ENCODE data around the gene ROCK2. TPM values are rescaled to one million over a fixed set of nuclear protein-coding genes. Genes with fewer than 3 reads are reported as not detected.
A peak's percentile ranks its signal among the peaks of the same experiment; 100 is the strongest.

The ROCK2 gene
- total and polyA plus RNA-seq, 2 of the 13 experiments (the other 11 are each of a cell fraction or from before 2014, with no cell fraction given), result 38.1 to 119 TPM

GRCh38 chr2:11348209-11348749 lies 3.8 kb upstream of the ROCK2 start (continued):
- no peak for TF ChIP-seq ATAD3A (CRISPR knock-in tag; IDR thresholded peaks at IDR 0.05)
- peak; percentile 60 for TF ChIP-seq HMG20A (CRISPR knock-in tag; IDR thresholded peaks at IDR 0.05; ENCODE audit: borderline replicate concordance)
- no peak for TF ChIP-seq DMAP1 (CRISPR knock-in tag; IDR thresholded peaks at IDR 0.05)
- no peak for TF ChIP-seq NONO (IDR thresholded peaks at IDR 0.05)
- TF ChIP-seq NONO (CRISPR knock-in tag; conservative IDR thresholded peaks at IDR 0.05), result no peak
- TF ChIP-seq ZNF354B (CRISPR knock-in tag; IDR thresholded peaks at IDR 0.05), result no peak
- TF ChIP-seq ZNF34 (CRISPR knock-in tag; IDR thresholded peaks at IDR 0.05; ENCODE audit: borderline replicate concordance), result no peak
- TF ChIP-seq ZNF205 (CRISPR knock-in tag; IDR thresholded peaks at IDR 0.05), result 0 out of 2 replicates have a peak, but pooled peaks have one; percentile 24
- no peak for TF ChIP-seq ZNF577 (CRISPR knock-in tag; IDR thresholded peaks at IDR 0.05; ENCODE audit: borderline replicate concordance, low read depth)
- no peak for TF ChIP-seq THRA (CRISPR knock-in tag; IDR thresholded peaks at IDR 0.05; ENCODE audit: borderline replicate concordance)
- TF ChIP-seq GMEB2 (CRISPR knock-in tag; IDR thresholded peaks at IDR 0.05; ENCODE audit: low read depth), result no peak
- TF ChIP-seq HBP1 (CRISPR knock-in tag; IDR thresholded peaks at IDR 0.05; ENCODE audit: low read depth), result no peak
- TF ChIP-seq DZIP1 (CRISPR knock-in tag; IDR thresholded peaks at IDR 0.05), result no peak
- TF ChIP-seq CBX5 (CRISPR knock-in tag; IDR thresholded peaks at IDR 0.05; ENCODE audit: borderline replicate concordance), result 0 out of 2 replicates have a peak, but pooled peaks have one; percentile 14
- TF ChIP-seq POLR2AphosphoS5 (IDR thresholded peaks at IDR 0.05; ENCODE audit: low read depth, low read length), result no peak; the same call in 1 of the 2 replicates
- TF ChIP-seq PITX1 (CRISPR knock-in tag; IDR thresholded peaks at IDR 0.05), result no peak
- no peak for TF ChIP-seq ZNF569 (CRISPR knock-in tag; IDR thresholded peaks at IDR 0.05; ENCODE audit: borderline replicate concordance)
- no peak for TF ChIP-seq SRSF4 (IDR thresholded peaks at IDR 0.05; ENCODE audit: low read depth, low read length, poor library complexity, severe bottlenecking)
- TF ChIP-seq FOSL1 (CRISPR knock-in tag; IDR thresholded peaks at IDR 0.05; ENCODE audit: borderline replicate concordance), result no peak
- TF ChIP-seq KDM5B (CRISPR knock-in tag; IDR thresholded peaks at IDR 0.05; ENCODE audit: borderline replicate concordance), result no peak
- TF ChIP-seq NFRKB (IDR thresholded peaks at IDR 0.05), result no peak
- TF ChIP-seq ELF3 (CRISPR knock-in tag; IDR thresholded peaks at IDR 0.05), result peak; percentile 74; the same call in 1 of the 2 replicates
- TF ChIP-seq CREM (IDR thresholded peaks at IDR 0.05), result peak; percentile 24; the same call in 1 of the 2 replicates
- TF ChIP-seq CREM (CRISPR knock-in tag; IDR thresholded peaks at IDR 0.05), result no peak
- no peak for TF ChIP-seq HDAC6 (IDR thresholded peaks at IDR 0.05; ENCODE audit: low read depth, low read length)
- no peak for TF ChIP-seq ISX (CRISPR knock-in tag; conservative IDR thresholded peaks at IDR 0.05)

Data from HepG2 (cell line).